ENCODE results near the gene PEX7. TPM values are rescaled to one million over a fixed set of nuclear protein-coding genes. Genes with fewer than 3 reads are reported as not detected.

The PEX7 gene
- total RNA-seq, 4 donors from 2014 or later = 5.9 to 17.1 (median 6.9) TPM

- TF ChIP-seq POLR2A (IDR thresholded peaks at IDR 0.05) (no peak), EP300 (IDR thresholded peaks at IDR 0.05) (no peak), CTCF (IDR thresholded peaks at IDR 0.05) (no peak), POLR2AphosphoS5 (IDR thresholded peaks at IDR 0.05) (no peak)
- H3K4me1 ChIP-seq = no peaks in the 10 kb centered on the region
- 68 to 69% methylated on average over 4 of the region's 4 CpGs for WGBS, 2 donors (ENCODE audit: low coverage in 1 of 2)
- no peaks in the 10 kb centered on the region for H3K36me3 ChIP-seq
- H3K27me3 ChIP-seq = peaks cover 4% of the 10 kb centered on the region
- ATAC-seq = no peak
- no peaks in the 10 kb centered on the region for H3K9me3 ChIP-seq
- H3K27ac ChIP-seq = no peak overlapping the region
- no peak overlapping the region for H3K4me3 ChIP-seq
Measured at GRCh38 chr6:136950436-136951126, 128.2 kb downstream of the PEX7 start.

- no peaks in the 10 kb centered on the region for H3K9me3 ChIP-seq
- peaks cover under 1% of the 10 kb centered on the region for H3K27me3 ChIP-seq
- no peak overlapping the region for H3K27ac ChIP-seq
- TF ChIP-seq POLR2AphosphoS5 (IDR thresholded peaks at IDR 0.05) (no peak), POLR2A (IDR thresholded peaks at IDR 0.05) (no peak), EP300 (IDR thresholded peaks at IDR 0.05) (no peak), CTCF (IDR thresholded peaks at IDR 0.05) (no peak)
- H3K4me3 ChIP-seq = no peak overlapping the region
- no peaks in the 10 kb centered on the region for H3K4me1 ChIP-seq
- no peak for ATAC-seq
- H3K36me3 ChIP-seq = no peaks in the 10 kb centered on the region
- 40 to 42% methylated on average over 2 to 7 of the region's 7 CpGs for WGBS, 2 donors (ENCODE audit: low coverage in 1 of 2)
Measured at GRCh38 chr6:136952714-136953260, 130.4 kb downstream of the PEX7 start.

- Histone ChIP-seq H3K27me3 (peaks cover 15% of the 10 kb centered on the region), H3K4me3 (no peak overlapping the region), H3K27ac (no peak overlapping the region), H3K36me3 (no peaks in the 10 kb centered on the region), H3K9me3 (no peaks in the 10 kb centered on the region), H3K4me1 (no peaks in the 10 kb centered on the region)
- WGBS, 2 donors (ENCODE audit: low coverage in 1 of 2) = 86 to 100% methylated on average over 1 to 3 of the region's 3 CpGs
- no peak for ATAC-seq
- no peak for TF ChIP-seq CTCF (IDR thresholded peaks at IDR 0.05)
- TF ChIP-seq EP300 (IDR thresholded peaks at IDR 0.05) = no peak
- no peak for TF ChIP-seq POLR2AphosphoS5 (IDR thresholded peaks at IDR 0.05)
- no peak for TF ChIP-seq POLR2A (IDR thresholded peaks at IDR 0.05)
Measured at GRCh38 chr6:136955123-136955522, 132.7 kb downstream of the PEX7 start.

GRCh38 chr6:136956590-136957544 is 134.5 kb downstream of the PEX7 start:
- Histone ChIP-seq H3K4me1 (no peaks in the 10 kb centered on the region), H3K9me3 (no peaks in the 10 kb centered on the region), H3K4me3 (no peak overlapping the region), H3K27ac (no peak overlapping the region), H3K36me3 (no peaks in the 10 kb centered on the region), H3K27me3 (peaks cover 15% of the 10 kb centered on the region)
- ATAC-seq = no peak
- TF ChIP-seq POLR2A (IDR thresholded peaks at IDR 0.05) (no peak), POLR2AphosphoS5 (IDR thresholded peaks at IDR 0.05) (no peak), CTCF (IDR thresholded peaks at IDR 0.05) (no peak)
- 55 to 69% methylated on average over 11 to 12 of the region's 14 CpGs for WGBS, 2 donors (ENCODE audit: low coverage in 1 of 2)
